HEK293 (cell line): Measurements from ENCODE around the gene TFR2.

Source experiments
- CTCF ChIA-PET: fragments of 350-600 bp; formaldehyde crosslinking; extraction: SDS; loops from one replicate; lab custom pipeline; 2021; ENCODE audit warnings: antibody characterized with exemption; lab: Yijun Ruan, JAX
- POLR2A ChIA-PET: fragments of 300-600 bp; formaldehyde crosslinking; extraction: SDS; loops from one replicate; lab custom pipeline; 2020; ENCODE audit warnings: antibody characterized with exemption, inconsistent platforms; lab: Yijun Ruan, JAX
- H3K27ac ChIP-seq: fragments of 200-500 bp; sonication (Bioruptor generic); 2 replicates; pipeline ENCODE4 v1.5.1; 2014; ENCODE audit warnings: low read depth, low read length, control low read depth, inconsistent platforms; ENCODE audit errors: extremely low read depth
- H3K36me3 ChIP-seq, 2 experiments: fragments of 200-500 bp in 1 of 2; sonication (Bioruptor generic) in 1 of 2; 1 replicate in 1 of 2; 2 replicates in 1 of 2; pipeline ENCODE4 v1.5.1; 2014 to 2017; ENCODE audit warnings: inconsistent platforms in 2 of 2, low read length in 2 of 2; ENCODE audit not compliant: control insufficient read depth in 2 of 2, insufficient read depth in 1 of 2
- H3K4me1 ChIP-seq: fragments of 200-500 bp; sonication (Bioruptor generic); 2 replicates; pipeline ENCODE4 v1.5.1; 2014; ENCODE audit warnings: mild to moderate bottlenecking, low read length, inconsistent platforms; ENCODE audit not compliant: control insufficient read depth, insufficient read depth
- H3K4me3 ChIP-seq: 2 replicates; pipeline ENCODE4 v1.5.1; 2011; ENCODE audit warnings: low read depth, mild to moderate bottlenecking, control low read depth, low read length, moderate library complexity
- H3K9me3 ChIP-seq: fragments of 200-500 bp; sonication (Bioruptor generic); 2 replicates; pipeline ENCODE4 v1.5.1; 2014; ENCODE audit warnings: low read depth, low read length, inconsistent platforms; ENCODE audit not compliant: control insufficient read depth, insufficient read depth
- EGR2 ChIP-seq: fragments of 450-650 bp; formaldehyde crosslinking; IDR thresholded peaks from 2 replicates; pipeline ENCODE4 v1.5.1; 2016; ENCODE audit warnings: low read depth, missing biosample characterization, missing genetic modification characterization
- GLIS1 ChIP-seq: fragments of 450-650 bp; formaldehyde crosslinking; IDR thresholded peaks from 2 replicates; pipeline ENCODE4 v1.5.1; 2016; ENCODE audit warnings: missing biosample characterization, missing genetic modification characterization
- KLF8 ChIP-seq: fragments of 450-650 bp; formaldehyde crosslinking; IDR thresholded peaks from 2 replicates; pipeline ENCODE4 v1.5.1; 2016; ENCODE audit warnings: missing biosample characterization, missing genetic modification characterization
- PATZ1 ChIP-seq: fragments of 450-650 bp; formaldehyde crosslinking; IDR thresholded peaks from 2 replicates; pipeline ENCODE4 v1.5.1; 2016; ENCODE audit warnings: missing biosample characterization, missing genetic modification characterization
- PRDM6 ChIP-seq: fragments of 450-650 bp; formaldehyde crosslinking; IDR thresholded peaks from 2 replicates; pipeline ENCODE4 v1.5.1; 2017; ENCODE audit warnings: missing biosample characterization, missing genetic modification characterization
- ZNF169 ChIP-seq: fragments of 450-650 bp; formaldehyde crosslinking; IDR thresholded peaks from 2 replicates; pipeline ENCODE4 v1.5.1; 2016; ENCODE audit warnings: missing biosample characterization, missing genetic modification characterization
- ZNF292 ChIP-seq: fragments of 450-650 bp; formaldehyde crosslinking; IDR thresholded peaks from 2 replicates; pipeline ENCODE4 v1.5.1; 2016; ENCODE audit warnings: low read depth, missing biosample characterization, missing genetic modification characterization, borderline replicate concordance
- ZNF394 ChIP-seq: fragments of 450-650 bp; formaldehyde crosslinking; IDR thresholded peaks from 2 replicates; pipeline ENCODE4 v1.5.1; 2016; ENCODE audit warnings: missing biosample characterization, missing genetic modification characterization, mild to moderate bottlenecking, moderate library complexity, borderline replicate concordance
- ZNF600 ChIP-seq: fragments of 450-650 bp; formaldehyde crosslinking; IDR thresholded peaks from 2 replicates; pipeline ENCODE4 v1.5.1; 2016; ENCODE audit warnings: missing biosample characterization, missing genetic modification characterization
- TF ChIP-seq, protein P1 (sequence below): fragments of 450-650 bp; formaldehyde crosslinking; conservative IDR thresholded peaks from 2 replicates; pipeline ENCODE4 v1.5.1; 2016; ENCODE audit warnings: low read depth, missing biosample characterization, missing genetic modification characterization
- TF ChIP-seq, protein P2 (sequence below): fragments of 450-650 bp; formaldehyde crosslinking; IDR thresholded peaks from 2 replicates; pipeline ENCODE4 v1.5.1; 2017; ENCODE audit warnings: missing biosample characterization, missing genetic modification characterization
- TF ChIP-seq, protein P3 (sequence below): fragments of 450-650 bp; formaldehyde crosslinking; IDR thresholded peaks from 2 replicates; pipeline ENCODE4 v1.5.1; 2016; ENCODE audit warnings: missing biosample characterization, missing genetic modification characterization
- TF ChIP-seq, protein P4 (sequence below): fragments of 450-650 bp; formaldehyde crosslinking; IDR thresholded peaks from 2 replicates; pipeline ENCODE4 v1.5.1; 2016; ENCODE audit warnings: missing biosample characterization, missing genetic modification characterization

TFR2 gene

GRCh38 chr7:100585511-100586265 lies 55.7 kb downstream of the TFR2 start, which contains the start of gene LRCH4 (continued):
- TF ChIP-seq, protein P1, sequence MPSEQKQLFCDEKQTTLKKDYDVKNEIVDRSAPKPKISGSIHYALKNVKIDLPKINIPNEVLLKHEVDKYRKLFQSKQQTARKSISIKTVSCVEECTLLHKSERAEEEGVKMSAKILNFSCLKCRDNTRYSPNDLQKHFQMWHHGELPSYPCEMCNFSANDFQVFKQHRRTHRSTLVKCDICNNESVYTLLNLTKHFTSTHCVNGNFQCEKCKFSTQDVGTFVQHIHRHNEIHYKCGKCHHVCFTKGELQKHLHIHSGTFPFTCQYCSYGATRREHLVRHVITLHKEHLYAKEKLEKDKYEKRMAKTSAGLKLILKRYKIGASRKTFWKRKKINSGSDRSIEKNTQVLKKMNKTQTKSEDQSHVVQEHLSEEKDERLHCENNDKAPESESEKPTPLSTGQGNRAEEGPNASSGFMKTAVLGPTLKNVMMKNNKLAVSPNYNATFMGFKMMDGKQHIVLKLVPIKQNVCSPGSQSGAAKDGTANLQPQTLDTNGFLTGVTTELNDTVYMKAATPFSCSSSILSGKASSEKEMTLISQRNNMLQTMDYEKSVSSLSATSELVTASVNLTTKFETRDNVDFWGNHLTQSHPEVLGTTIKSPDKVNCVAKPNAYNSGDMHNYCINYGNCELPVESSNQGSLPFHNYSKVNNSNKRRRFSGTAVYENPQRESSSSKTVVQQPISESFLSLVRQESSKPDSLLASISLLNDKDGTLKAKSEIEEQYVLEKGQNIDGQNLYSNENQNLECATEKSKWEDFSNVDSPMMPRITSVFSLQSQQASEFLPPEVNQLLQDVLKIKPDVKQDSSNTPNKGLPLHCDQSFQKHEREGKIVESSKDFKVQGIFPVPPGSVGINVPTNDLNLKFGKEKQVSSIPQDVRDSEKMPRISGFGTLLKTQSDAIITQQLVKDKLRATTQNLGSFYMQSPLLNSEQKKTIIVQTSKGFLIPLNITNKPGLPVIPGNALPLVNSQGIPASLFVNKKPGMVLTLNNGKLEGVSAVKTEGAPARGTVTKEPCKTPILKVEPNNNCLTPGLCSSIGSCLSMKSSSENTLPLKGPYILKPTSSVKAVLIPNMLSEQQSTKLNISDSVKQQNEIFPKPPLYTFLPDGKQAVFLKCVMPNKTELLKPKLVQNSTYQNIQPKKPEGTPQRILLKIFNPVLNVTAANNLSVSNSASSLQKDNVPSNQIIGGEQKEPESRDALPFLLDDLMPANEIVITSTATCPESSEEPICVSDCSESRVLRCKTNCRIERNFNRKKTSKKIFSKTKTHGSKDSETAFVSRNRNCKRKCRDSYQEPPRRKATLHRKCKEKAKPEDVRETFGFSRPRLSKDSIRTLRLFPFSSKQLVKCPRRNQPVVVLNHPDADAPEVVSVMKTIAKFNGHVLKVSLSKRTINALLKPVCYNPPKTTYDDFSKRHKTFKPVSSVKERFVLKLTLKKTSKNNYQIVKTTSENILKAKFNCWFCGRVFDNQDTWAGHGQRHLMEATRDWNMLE (tag by site-specific recombination), result 0 out of 2 replicates have a peak, but pooled peaks have one; percentile 33
- TF ChIP-seq ZNF394 (tag by site-specific recombination) (peak; percentile 75; the same call in 1 of the 2 replicates), EGR2 (tag by site-specific recombination) (no peak), GLIS1 (tag by site-specific recombination) (no peak; the same call in 1 of the 2 replicates), ZNF169 (tag by site-specific recombination) (no peak)
- TF ChIP-seq, protein P2, sequence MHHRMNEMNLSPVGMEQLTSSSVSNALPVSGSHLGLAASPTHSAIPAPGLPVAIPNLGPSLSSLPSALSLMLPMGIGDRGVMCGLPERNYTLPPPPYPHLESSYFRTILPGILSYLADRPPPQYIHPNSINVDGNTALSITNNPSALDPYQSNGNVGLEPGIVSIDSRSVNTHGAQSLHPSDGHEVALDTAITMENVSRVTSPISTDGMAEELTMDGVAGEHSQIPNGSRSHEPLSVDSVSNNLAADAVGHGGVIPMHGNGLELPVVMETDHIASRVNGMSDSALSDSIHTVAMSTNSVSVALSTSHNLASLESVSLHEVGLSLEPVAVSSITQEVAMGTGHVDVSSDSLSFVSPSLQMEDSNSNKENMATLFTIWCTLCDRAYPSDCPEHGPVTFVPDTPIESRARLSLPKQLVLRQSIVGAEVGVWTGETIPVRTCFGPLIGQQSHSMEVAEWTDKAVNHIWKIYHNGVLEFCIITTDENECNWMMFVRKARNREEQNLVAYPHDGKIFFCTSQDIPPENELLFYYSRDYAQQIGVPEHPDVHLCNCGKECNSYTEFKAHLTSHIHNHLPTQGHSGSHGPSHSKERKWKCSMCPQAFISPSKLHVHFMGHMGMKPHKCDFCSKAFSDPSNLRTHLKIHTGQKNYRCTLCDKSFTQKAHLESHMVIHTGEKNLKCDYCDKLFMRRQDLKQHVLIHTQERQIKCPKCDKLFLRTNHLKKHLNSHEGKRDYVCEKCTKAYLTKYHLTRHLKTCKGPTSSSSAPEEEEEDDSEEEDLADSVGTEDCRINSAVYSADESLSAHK (tag by site-specific recombination), result peak; percentile 65
- TF ChIP-seq, protein P3, sequence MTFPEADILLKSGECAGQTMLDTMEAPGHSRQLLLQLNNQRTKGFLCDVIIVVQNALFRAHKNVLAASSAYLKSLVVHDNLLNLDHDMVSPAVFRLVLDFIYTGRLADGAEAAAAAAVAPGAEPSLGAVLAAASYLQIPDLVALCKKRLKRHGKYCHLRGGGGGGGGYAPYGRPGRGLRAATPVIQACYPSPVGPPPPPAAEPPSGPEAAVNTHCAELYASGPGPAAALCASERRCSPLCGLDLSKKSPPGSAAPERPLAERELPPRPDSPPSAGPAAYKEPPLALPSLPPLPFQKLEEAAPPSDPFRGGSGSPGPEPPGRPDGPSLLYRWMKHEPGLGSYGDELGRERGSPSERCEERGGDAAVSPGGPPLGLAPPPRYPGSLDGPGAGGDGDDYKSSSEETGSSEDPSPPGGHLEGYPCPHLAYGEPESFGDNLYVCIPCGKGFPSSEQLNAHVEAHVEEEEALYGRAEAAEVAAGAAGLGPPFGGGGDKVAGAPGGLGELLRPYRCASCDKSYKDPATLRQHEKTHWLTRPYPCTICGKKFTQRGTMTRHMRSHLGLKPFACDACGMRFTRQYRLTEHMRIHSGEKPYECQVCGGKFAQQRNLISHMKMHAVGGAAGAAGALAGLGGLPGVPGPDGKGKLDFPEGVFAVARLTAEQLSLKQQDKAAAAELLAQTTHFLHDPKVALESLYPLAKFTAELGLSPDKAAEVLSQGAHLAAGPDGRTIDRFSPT, result peak; percentile 49; the same call in 1 of the 2 replicates
- TF ChIP-seq, all 188 proteins: peak for 77

DNA sequence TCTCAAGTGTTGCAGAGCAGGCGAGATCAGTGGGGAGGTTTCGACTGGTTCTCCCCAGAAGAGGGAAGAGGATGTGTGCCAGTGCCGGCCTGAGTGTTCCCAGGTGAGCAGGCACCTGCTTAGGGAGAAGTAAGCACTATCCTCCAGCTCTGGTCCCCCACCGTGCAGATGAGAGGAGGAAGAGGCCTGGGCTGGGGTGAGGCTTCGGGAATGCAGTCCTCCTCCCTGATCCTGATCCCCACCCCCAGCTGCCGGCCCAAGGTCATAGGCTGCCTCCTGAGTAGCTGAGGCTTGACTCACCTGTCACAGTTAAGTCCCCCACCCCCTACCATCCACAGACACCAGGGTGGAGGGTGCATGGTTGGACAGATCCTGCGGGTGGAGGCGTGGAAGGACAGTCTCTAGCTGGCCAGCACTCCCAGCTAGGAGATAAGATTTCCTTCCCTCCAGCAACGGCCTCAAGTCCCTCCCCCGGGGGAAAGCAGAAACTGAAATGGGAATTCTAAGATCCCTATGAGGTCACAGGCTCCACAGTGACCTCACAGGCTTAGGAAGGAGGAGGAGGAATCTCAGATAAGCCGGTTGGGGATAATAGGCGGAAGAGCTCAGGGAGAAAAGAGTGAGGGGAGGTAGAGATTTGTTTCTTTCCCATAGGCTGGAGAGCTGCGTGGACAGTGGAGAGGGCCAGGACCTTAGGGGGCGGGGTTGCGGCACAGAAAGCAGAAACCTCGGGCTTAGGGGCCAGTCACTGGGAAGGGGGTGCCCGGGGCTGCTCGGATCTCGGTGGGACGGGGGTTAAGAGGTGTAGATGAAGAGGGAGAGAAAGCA lies 56.5 kb downstream of the TFR2 start:
- H3K27ac ChIP-seq, result no peak overlapping the region; the same call in 1 of the 2 replicates
- ChIA-PET CTCF (interaction anchor here (1.0 to 4.2 kb wide), 10 partner anchors 9 to 268 kb away, joined by 3 to 25 read pairs (median 6); partner anchors contain the start of gene SLC12A9), POLR2A (interaction anchor here (0.6 to 3.7 kb wide), 28 partner anchors 9 to 204 kb away, joined by 3 to 91 read pairs (median 10); partner anchors contain the start of genes GIGYF1, GNB2, MEPCE and MOSPD3)
- H3K36me3 ChIP-seq, result peaks cover 6 to 27% of the 10 kb centered on the region in 2 experiments; a peak in 2 of 3 replicates
- H3K9me3 ChIP-seq, result no peaks in the 10 kb centered on the region
- H3K4me1 ChIP-seq, result peaks cover 12% of the 10 kb centered on the region
- peak overlapping the region; percentile 90 for H3K4me3 ChIP-seq
- TF ChIP-seq PATZ1 (peak; percentile 14; the same call in 1 of the 2 replicates), ZNF292 (tag by site-specific recombination) (0 out of 2 replicates have a peak, but pooled peaks have one; percentile 5), KLF8 (tag by site-specific recombination) (0 out of 2 replicates have a peak, but pooled peaks have one; percentile 13), ZNF600 (tag by site-specific recombination) (peak; percentile 44; the same call in 1 of the 2 replicates), PRDM6 (tag by site-specific recombination) (no peak), ZNF394 (tag by site-specific recombination) (no peak)
- TF ChIP-seq, protein P4, sequence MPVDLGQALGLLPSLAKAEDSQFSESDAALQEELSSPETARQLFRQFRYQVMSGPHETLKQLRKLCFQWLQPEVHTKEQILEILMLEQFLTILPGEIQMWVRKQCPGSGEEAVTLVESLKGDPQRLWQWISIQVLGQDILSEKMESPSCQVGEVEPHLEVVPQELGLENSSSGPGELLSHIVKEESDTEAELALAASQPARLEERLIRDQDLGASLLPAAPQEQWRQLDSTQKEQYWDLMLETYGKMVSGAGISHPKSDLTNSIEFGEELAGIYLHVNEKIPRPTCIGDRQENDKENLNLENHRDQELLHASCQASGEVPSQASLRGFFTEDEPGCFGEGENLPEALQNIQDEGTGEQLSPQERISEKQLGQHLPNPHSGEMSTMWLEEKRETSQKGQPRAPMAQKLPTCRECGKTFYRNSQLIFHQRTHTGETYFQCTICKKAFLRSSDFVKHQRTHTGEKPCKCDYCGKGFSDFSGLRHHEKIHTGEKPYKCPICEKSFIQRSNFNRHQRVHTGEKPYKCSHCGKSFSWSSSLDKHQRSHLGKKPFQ (tag by site-specific recombination), result no peak
